NCI-H2081 (cell line): ENCODE data around the gene KRT71.
A peak's percentile ranks its signal among the peaks of the same experiment; 100 is the strongest.

Experiments
- DNase-seq, 2 experiments: peaks; one replicate each; lab custom pipeline; 2025; lab: John Stamatoyannopoulos, UW

KRT71 gene

GRCh38 chr12:52575256-52575655 is 22.3 kb upstream of the KRT71 start:
- no peak for DNase-seq

DNA sequence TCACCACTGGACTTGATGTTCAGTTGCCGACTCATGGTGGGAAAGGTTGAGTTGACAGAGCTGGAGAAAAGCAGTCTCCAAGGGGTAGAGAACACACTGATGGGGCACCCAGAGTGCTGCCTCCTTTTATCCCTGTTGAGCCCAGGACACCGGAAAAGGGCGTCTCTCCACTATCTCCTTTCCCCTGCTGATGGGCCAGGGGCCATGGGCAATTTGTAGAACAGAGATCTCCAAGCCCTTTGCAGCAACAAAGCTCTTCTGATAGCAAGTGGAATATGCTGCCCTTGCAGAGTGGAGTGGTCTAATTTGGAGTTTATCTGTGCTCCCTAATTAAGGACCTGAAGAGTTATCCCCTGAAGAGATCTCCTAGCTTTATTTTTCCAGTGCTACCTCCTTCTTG is 20.8 kb upstream of the KRT71 start, which contains the start of gene KRT74:
KRT74 (minus strand) TSS at position 101 of the 400 bp plus-strand sequence; CDS start at position 35, 66 bp downstream.
- DNase-seq: no peak

DNA sequence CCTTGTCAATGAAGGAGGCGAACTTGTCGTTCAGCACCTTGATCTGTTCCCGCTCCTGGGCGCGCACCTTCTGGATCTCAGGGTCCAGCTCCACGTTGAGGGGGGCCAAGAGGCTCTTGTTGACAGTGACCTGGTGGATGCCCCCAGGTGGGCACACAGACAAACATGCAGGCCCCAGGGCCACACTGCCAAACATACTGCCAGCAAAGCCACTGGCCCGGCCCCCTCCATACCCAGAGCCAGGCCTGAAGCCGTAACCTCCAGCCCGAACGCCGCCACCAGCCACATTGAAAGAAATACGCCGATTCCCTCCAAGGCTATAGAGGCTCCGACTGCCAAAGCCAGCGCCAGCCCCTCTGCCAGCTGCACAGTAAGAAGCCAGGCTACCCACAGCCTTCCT is 20.4 kb upstream of the KRT71 start:
- DNase-seq: no peak

DNA sequence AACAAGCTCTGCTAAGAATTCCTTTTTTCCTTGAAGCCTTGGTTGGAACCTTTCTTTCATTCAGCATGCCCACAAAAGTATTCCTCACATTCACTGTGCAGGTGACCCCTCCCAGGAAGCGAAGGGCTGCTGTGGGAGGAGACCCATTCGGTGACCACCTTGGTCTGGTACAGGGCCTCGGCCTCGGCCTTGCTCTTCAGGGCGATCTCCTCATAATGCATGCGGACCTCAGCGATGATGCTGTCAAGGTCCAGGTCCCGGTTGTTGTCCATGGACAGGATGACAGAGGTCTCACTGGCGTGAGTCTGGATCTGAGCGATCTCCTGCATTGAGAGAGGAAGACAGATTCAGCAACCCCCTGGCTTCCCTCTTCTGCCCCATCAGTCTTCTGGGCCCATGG is 17.6 kb upstream of the KRT71 start:
- DNase-seq: no peak

GRCh38 chr12:52568111-52568510 is 15.2 kb upstream of the KRT71 start:
- no peak for DNase-seq

DNA sequence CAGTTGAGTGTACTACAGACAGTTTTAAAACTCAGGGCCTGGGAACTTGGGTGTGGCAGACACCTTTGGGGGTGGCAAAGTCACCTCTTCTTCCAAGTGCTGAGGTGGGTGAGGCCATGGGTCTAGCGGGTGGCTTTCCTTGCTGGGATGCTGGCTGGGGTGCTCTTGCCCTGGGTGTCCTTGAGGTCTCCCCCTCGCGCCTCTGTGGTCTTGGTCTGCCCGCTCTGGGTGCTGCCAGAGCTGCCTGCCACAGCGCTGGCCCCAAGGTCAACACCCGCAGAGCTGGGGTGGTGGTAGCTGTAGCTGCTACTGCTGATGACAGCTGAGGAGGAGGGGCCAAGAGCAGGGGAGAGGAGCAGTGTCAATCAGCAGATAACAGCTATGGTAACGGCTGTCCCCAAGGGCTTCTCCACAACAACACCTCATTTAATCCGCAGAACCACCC is 13.9 kb upstream of the KRT71 start:
- DNase-seq: no peak

DNA sequence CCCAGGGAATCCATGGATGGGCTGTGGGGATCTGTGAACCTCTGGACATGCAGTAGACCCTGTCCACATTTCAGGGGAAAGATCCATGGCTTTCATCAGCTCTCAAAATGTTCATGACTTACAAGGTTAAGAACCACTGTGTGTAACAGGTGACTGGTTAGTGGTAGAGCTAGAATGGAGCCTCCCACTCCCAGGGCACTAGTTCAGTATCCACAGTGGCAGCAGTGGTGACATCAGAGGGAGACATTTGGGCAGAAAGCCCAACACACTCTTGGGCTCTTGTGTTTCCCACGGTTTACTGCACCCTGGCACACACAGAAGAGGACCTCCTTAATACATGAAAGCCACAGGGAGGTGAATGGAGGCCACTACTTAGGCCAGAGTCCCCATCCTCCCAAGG is 11.6 kb upstream of the KRT71 start:
- DNase-seq: no peak

- no peak for DNase-seq
Measured at GRCh38 chr12:52561880-52562449, 9.0 kb upstream of the KRT71 start.

DNA sequence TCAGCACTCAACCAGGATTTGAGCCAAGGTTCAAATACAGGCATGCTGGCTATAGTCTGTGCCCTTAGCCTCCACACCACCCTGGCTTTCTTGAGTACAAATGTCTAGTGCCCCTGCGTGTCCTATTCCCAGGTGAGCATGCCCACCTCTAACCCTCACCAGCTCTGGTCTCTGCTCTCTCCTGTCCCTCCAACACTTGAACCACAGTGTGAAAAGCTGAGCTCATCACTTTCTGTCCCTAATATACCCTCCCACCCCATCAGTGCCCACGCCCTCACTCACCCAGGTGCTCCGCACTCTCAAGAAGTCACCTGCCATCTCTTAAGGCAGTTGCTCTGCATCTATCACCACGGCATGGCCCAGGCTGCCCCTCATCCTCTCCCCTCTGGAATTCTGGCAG is 7.0 kb upstream of the KRT71 start:
- no peak for DNase-seq

- peak in 1 of 2 experiments; percentile 30 for DNase-seq
Measured at GRCh38 chr12:52558781-52559445, 6.0 kb upstream of the KRT71 start.

DNA sequence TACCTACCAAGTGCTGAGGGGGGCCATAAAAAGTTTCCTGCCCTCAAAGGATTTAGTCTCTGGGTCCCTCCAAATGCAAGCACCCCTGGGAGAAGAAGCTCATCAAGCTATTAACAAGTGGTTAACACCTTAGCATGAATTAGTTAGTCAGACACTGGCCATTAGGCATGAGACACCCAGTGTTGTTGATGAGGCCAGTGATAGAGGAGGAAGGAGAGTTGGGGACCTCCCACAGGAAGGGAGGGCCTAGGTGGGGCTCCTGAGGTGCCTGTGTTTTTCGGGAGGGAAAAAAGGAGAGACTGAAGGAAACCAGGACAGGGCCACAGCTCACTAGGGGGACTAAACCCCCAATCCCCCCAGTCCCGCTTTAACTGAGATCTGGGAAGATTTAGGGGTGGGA is 4.5 kb upstream of the KRT71 start:
- no peak for DNase-seq

GRCh38 chr12:52555577-52555976 is 2.6 kb upstream of the KRT71 start:
- DNase-seq: no peak

DNA sequence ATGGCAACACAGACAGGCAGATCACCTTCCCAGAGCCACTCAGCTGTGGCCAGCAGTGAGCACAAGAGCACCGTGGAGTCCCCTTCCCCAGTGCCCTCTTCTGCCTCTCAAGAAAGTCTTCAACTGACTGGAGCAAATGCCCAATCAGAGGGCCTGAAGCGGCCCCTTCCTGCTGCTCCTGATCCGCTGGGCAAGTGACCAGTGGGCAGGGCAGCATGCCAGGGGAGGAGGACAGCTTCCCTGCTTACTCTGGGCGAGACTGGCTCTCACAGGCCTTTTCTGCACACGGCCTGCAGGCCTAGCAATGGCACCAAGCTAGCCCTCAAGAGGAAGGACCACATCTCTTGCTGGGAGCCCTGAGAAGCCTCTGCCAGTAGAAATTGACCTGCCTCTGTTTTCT is 890 bp downstream of the KRT71 start:
- no peak for DNase-seq

GRCh38 chr12:52551216-52551865 is 1.6 kb downstream of the KRT71 start:
- DNase-seq: no peak

- DNase-seq: no peak
Measured at GRCh38 chr12:52546126-52546525, 6.8 kb downstream of the KRT71 start.

GRCh38 chr12:52543985-52544883 is 8.7 kb downstream of the KRT71 start:
- no peak for DNase-seq

DNA sequence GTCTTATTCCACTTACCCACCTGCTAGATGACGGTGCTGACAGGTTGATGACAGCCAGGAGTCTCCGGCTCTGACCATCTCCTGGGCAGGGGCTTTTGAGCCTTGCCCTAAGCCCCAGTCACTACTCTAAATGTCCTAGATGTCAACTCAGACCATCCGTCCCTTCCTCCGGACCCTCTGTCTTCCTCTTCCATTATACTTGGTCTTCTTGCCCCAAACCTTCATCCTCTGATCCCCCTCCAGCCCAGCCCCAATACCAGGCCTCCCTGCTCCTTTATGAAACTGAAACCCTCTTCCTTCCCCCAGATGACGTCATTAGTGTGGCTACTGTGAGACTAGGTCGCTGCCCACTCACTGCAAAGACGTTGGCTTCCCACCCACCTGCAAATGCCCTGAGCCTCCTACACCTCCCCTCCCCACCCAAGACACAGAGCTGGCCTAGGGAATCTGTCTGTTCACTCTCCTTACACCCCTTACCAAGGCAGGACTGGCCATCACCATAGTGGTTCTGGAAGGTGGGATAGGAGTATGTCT is 10.1 kb downstream of the KRT71 start:
- no peak for DNase-seq

DNA sequence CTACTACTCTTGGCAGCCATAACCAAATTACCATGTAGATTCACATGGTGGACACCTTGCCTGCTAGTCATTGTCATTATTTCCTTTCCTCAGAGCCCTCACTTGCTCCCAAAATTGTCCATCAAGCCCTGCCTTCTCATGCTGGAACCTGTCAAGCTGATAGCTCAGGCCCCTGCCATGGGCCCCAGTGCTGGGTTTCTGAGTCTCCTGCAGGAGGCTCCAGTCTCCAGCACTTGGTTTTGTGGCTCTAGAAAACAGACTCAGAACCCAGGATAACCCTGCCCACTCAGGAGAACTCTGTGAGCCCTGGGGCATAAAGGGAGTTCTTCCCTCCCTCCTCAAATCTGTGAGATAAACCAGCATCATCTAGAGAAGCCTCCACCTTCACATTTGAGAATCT is 10.8 kb downstream of the KRT71 start:
- no peak for DNase-seq

- DNase-seq: no peak
Measured at GRCh38 chr12:52541709-52542108, 11.2 kb downstream of the KRT71 start.

DNA sequence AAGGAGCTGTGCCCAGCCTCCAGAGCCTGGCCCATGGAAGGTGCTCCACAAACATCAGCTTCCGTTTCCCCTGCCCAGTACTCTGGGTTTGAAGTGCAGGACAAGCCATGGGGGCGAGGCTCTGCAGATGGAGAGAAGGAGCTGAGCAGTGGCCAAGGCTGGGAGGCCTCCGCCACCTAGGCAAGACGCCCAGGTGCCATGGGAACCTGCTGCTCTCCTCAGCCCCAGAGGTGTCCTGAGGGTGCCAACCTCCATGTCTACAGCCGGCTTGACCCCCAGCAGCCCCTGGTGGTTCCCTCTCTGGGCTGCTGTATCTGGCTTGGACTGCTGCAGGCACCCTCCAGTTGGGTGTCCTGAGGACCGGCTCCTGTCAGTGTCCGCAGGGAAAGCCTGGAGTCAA is 12.4 kb downstream of the KRT71 start:
- DNase-seq: no peak

- no peak for DNase-seq
Measured at GRCh38 chr12:52539821-52540173, 13.1 kb downstream of the KRT71 start.
